Measurements from ENCODE around the gene LIPF.
"Not testable (repeated sequence)": the region's sequence is repeated elsewhere in the genome, so short reads cannot be mapped to it uniquely, and the experiment has no call there.

LIPF gene

GRCh38 chr10:88687853-88688467 is 23.7 kb downstream of the LIPF start:
- ChIA-PET CTCF (interaction anchor here (0.7 to 1.9 kb wide), 3 partner anchors 30 to 66 kb away, joined by 3 to 6 read pairs (median 3); no protein-coding TSS in a partner anchor), POLR2A (no interaction called here)

GRCh38 chr10:88689366-88689765 is 25.1 kb downstream of the LIPF start:
- no peak for TF ChIP-seq ARNT (IDR thresholded peaks at IDR 0.05)
- CTCF ChIA-PET = no interaction called here
- POLR2A ChIA-PET = no interaction called here
- no peak for DNase-seq (ENCODE audit: extremely low spot score)

More at GRCh38 chr10:88687853-88688467, 23.7 kb downstream of the LIPF start:
- peak; percentile 26 for DNase-seq (ENCODE audit: extremely low spot score)
- no peak for TF ChIP-seq FOXK2 (IDR thresholded peaks at IDR 0.05)

- no peak for TF ChIP-seq CTBP1 (IDR thresholded peaks at IDR 0.05; ENCODE audit: borderline replicate concordance)
- TF ChIP-seq SUZ12 (IDR thresholded peaks at IDR 0.05) = no peak
- no peak for TF ChIP-seq FOXA1 (IDR thresholded peaks at IDR 0.05)
- TF ChIP-seq LEF1 (IDR thresholded peaks at IDR 0.05; ENCODE audit: borderline replicate concordance) = no peak
- TF ChIP-seq ZNF384 (IDR thresholded peaks at IDR 0.05) = no peak
- TF ChIP-seq FOXK2 (IDR thresholded peaks at IDR 0.05) = no peak
- no peak for TF ChIP-seq ELF4 (IDR thresholded peaks at IDR 0.05)
- TF ChIP-seq NFRKB (IDR thresholded peaks at IDR 0.05) = no peak
- TF ChIP-seq PKNOX1 (IDR thresholded peaks at IDR 0.05) = no peak
- TF ChIP-seq FOXM1 (IDR thresholded peaks at IDR 0.05; ENCODE audit: borderline replicate concordance) = no peak
- no peak for TF ChIP-seq ARNT (IDR thresholded peaks at IDR 0.05)
- TF ChIP-seq TARDBP (IDR thresholded peaks at IDR 0.05) = no peak
- TF ChIP-seq L3MBTL2 (conservative IDR thresholded peaks at IDR 0.05) = no peak
- no peak for TF ChIP-seq SP1 (IDR thresholded peaks at IDR 0.05)
- TF ChIP-seq HDGF (IDR thresholded peaks at IDR 0.05; ENCODE audit: borderline replicate concordance) = no peak
- no peak for TF ChIP-seq BHLHE40 (IDR thresholded peaks at IDR 0.05; ENCODE audit: borderline replicate concordance)
- no peak for DNase-seq (ENCODE audit: extremely low spot score)
- ChIA-PET POLR2A (no interaction called here), CTCF (interaction anchor here (0.6 to 0.7 kb wide), 2 partner anchors 17 to 111 kb away, joined by 3 to 5 read pairs; no protein-coding TSS in a partner anchor)
These were observed 29.3 kb downstream of the LIPF start for GRCh38 chr10:88693392-88694020.

- CTCF ChIA-PET = no interaction called here
- no peak for DNase-seq (ENCODE audit: extremely low spot score)
- TF ChIP-seq FOXK2 (IDR thresholded peaks at IDR 0.05) = no peak
- no peak for TF ChIP-seq HDGF (IDR thresholded peaks at IDR 0.05; ENCODE audit: borderline replicate concordance)
- TF ChIP-seq ELF4 (IDR thresholded peaks at IDR 0.05) = no peak
- TF ChIP-seq CTBP1 (IDR thresholded peaks at IDR 0.05; ENCODE audit: borderline replicate concordance) = no peak
- TF ChIP-seq ZNF384 (IDR thresholded peaks at IDR 0.05) = no peak
- TF ChIP-seq BHLHE40 (IDR thresholded peaks at IDR 0.05; ENCODE audit: borderline replicate concordance) = no peak
- no peak for TF ChIP-seq SUZ12 (IDR thresholded peaks at IDR 0.05)
- no peak for TF ChIP-seq FOXM1 (IDR thresholded peaks at IDR 0.05; ENCODE audit: borderline replicate concordance)
- no peak for TF ChIP-seq SP1 (IDR thresholded peaks at IDR 0.05)
- TF ChIP-seq L3MBTL2 (conservative IDR thresholded peaks at IDR 0.05) = no peak
- no peak for TF ChIP-seq PKNOX1 (IDR thresholded peaks at IDR 0.05)
- no peak for TF ChIP-seq LEF1 (IDR thresholded peaks at IDR 0.05; ENCODE audit: borderline replicate concordance)
- TF ChIP-seq FOXA1 (IDR thresholded peaks at IDR 0.05) = no peak
- POLR2A ChIA-PET = no interaction called here
These were observed 38.8 kb downstream of the LIPF start for GRCh38 chr10:88702848-88703597.

GRCh38 chr10:88705958-88706357 is 41.7 kb downstream of the LIPF start, which contains the start of gene LIPK:
LIPK (plus strand) TSS chr10:88706249; CDS start chr10:88724544, 18,295 bp downstream.
- TF ChIP-seq BHLHE40 (IDR thresholded peaks at IDR 0.05; ENCODE audit: borderline replicate concordance) (no peak), FOXM1 (IDR thresholded peaks at IDR 0.05; ENCODE audit: borderline replicate concordance) (no peak), FOXA1 (IDR thresholded peaks at IDR 0.05) (no peak), ELF4 (IDR thresholded peaks at IDR 0.05) (no peak), CTBP1 (IDR thresholded peaks at IDR 0.05; ENCODE audit: borderline replicate concordance) (no peak), SUZ12 (IDR thresholded peaks at IDR 0.05) (no peak), LEF1 (IDR thresholded peaks at IDR 0.05; ENCODE audit: borderline replicate concordance) (no peak), SP1 (IDR thresholded peaks at IDR 0.05) (no peak), ARNT (IDR thresholded peaks at IDR 0.05) (no peak)
- no peak for DNase-seq (ENCODE audit: extremely low spot score)
- POLR2A ChIA-PET = no interaction called here
- CTCF ChIA-PET = no interaction called here

GRCh38 chr10:88707429-88708155 is 43.4 kb downstream of the LIPF start:
- POLR2A ChIA-PET = no interaction called here
- TF ChIP-seq FOXM1 (IDR thresholded peaks at IDR 0.05; ENCODE audit: borderline replicate concordance) (no peak), SUZ12 (IDR thresholded peaks at IDR 0.05) (no peak), L3MBTL2 (conservative IDR thresholded peaks at IDR 0.05) (no peak), CTBP1 (IDR thresholded peaks at IDR 0.05; ENCODE audit: borderline replicate concordance) (no peak), FOXK2 (IDR thresholded peaks at IDR 0.05) (no peak), ZNF384 (IDR thresholded peaks at IDR 0.05) (no peak), FOXA1 (IDR thresholded peaks at IDR 0.05) (no peak), ARNT (IDR thresholded peaks at IDR 0.05) (no peak), SP1 (IDR thresholded peaks at IDR 0.05) (no peak), ELF4 (IDR thresholded peaks at IDR 0.05) (no peak), NFRKB (IDR thresholded peaks at IDR 0.05) (no peak), TARDBP (IDR thresholded peaks at IDR 0.05) (no peak), BHLHE40 (IDR thresholded peaks at IDR 0.05; ENCODE audit: borderline replicate concordance) (no peak), HDGF (IDR thresholded peaks at IDR 0.05; ENCODE audit: borderline replicate concordance) (no peak), PKNOX1 (IDR thresholded peaks at IDR 0.05) (no peak), LEF1 (IDR thresholded peaks at IDR 0.05; ENCODE audit: borderline replicate concordance) (no peak)
- CTCF ChIA-PET = no interaction called here
- no peak for DNase-seq (ENCODE audit: extremely low spot score)

GRCh38 chr10:88709361-88709760 is 45.1 kb downstream of the LIPF start:
- POLR2A ChIA-PET; CTCF ChIA-PET; DNase-seq (ENCODE audit: extremely low spot score): not testable (repeated sequence)
